Fibroblast of mammary gland (primary cell): Measurements from ENCODE around the gene FIBCD1.

ENCODE experiments used
- DNase-seq: peaks from one replicate; pipeline ENCODE4 v3.0.0-alpha.2; 2010; ENCODE audit warnings: low read depth
- H3K4me3 ChIP-seq: 2 replicates; pipeline ENCODE4 v1.5.1; 2011; ENCODE audit warnings: low read depth, mild to moderate bottlenecking, low read length, moderate library complexity; ENCODE audit not compliant: control insufficient read depth
- TF ChIP-seq, protein P1 (sequence below): conservative IDR thresholded peaks from 2 replicates; pipeline ENCODE4 v1.5.1; 2011; ENCODE audit warnings: low read depth, low read length, inconsistent platforms; ENCODE audit not compliant: control insufficient read depth, insufficient read depth

FIBCD1 gene

GRCh38 chr9:130905125-130905901 lies 33.7 kb downstream of the FIBCD1 start:
- DNase-seq, result no peak
- no peak overlapping the region for H3K4me3 ChIP-seq
- TF ChIP-seq, protein P1, sequence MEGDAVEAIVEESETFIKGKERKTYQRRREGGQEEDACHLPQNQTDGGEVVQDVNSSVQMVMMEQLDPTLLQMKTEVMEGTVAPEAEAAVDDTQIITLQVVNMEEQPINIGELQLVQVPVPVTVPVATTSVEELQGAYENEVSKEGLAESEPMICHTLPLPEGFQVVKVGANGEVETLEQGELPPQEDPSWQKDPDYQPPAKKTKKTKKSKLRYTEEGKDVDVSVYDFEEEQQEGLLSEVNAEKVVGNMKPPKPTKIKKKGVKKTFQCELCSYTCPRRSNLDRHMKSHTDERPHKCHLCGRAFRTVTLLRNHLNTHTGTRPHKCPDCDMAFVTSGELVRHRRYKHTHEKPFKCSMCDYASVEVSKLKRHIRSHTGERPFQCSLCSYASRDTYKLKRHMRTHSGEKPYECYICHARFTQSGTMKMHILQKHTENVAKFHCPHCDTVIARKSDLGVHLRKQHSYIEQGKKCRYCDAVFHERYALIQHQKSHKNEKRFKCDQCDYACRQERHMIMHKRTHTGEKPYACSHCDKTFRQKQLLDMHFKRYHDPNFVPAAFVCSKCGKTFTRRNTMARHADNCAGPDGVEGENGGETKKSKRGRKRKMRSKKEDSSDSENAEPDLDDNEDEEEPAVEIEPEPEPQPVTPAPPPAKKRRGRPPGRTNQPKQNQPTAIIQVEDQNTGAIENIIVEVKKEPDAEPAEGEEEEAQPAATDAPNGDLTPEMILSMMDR, result no peak

DNA sequence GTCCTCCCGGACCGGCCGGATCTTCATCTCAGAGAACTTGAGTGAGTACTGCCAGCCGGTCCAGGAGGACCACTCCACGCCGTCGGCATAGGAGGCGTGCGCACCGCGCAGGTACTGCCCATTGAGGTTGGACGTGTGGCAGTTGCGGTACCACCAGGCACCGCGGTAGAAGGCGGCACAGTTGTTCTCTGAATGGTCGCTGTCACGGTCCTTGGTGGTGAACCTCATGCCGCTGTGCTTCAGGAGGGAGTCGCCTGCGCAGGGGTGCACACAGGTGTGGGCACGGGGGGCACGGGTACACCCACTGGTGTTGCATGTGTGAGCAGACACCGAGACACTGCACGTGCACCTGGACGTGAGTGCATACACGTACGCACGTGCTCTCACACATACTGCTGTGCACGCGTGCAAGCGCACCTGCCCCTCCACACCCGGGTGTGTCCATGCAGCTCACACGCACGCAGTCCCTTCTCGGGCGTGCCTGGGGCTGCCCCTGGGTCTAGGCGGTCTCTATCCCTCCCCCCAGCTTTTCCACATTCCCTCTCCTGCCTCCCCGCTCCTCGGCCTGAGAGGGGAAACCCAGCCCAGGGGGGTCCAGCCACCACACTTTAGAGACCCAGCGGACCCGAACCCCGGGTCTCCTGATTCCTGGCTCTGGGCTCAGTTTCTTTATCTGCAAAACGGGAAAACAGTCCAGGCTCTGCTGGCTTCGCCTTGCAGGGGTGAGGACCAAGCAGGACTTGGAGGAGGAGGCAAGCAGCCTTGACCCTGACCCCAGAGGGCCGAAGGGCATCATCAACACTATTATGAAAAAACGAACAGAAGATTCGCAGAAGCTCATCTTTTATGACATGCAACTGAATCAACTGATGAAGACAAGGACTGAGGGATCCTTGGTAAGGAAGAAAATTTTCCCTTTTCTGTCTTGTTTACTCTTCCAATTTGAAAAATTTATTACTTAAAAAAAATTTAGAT lies 34.7 kb downstream of the FIBCD1 start:
- H3K4me3 ChIP-seq, result no peak overlapping the region
- TF ChIP-seq, protein P1, result no peak
- DNase-seq, result no peak

DNA sequence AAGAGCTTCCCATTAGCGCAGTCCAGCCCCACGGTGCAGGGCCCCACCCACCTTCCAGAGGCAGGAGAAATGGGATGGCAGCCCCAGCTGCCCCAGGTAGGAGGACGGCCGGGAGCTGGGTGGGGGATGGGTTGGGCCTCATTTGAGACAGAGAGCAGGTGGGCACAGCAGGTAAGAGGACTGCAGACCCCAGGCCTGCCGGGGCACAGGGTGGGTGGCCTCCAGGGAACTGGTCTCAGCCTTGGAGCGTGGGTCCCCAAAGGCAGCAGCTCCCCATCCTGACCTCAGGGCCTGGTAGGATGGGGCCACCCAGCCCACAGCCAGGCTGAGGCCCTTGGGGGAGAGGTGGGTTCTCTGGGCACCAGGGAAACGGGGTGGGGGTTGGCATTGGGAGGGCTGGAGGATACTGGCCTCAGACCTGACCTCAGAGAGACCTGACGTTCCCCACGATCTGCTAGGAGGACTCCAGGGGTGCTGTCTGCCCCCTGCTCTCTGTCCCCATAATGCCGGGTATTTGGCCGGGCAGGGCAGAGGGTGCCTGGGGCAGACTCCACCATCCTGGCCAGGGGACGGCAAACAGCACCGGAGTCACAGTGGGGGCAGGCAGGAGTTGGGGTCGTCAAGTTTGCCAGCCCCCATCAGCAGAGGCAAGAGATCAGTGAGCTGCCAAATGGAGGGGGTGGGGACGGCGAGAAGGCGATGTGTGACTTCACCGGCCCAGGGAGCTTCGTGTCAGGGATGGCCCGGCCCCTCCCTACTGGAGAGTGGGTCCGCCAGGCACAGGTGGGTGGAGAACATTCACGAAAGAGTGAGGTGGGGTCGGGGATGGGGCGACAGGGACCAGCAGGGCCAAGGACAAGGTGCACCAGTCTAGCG lies 35.6 kb downstream of the FIBCD1 start:
- DNase-seq, result no peak
- TF ChIP-seq, protein P1, result no peak
- no peak overlapping the region for H3K4me3 ChIP-seq

GRCh38 chr9:130902204-130903185 lies 36.6 kb downstream of the FIBCD1 start:
- TF ChIP-seq, protein P1, result no peak
- DNase-seq, result no peak
- H3K4me3 ChIP-seq, result no peak overlapping the region

GRCh38 chr9:130901498-130902203 lies 37.4 kb downstream of the FIBCD1 start:
- no peak overlapping the region for H3K4me3 ChIP-seq
- TF ChIP-seq, protein P1, result no peak
- DNase-seq, result no peak
